Fibroblast of villous mesenchyme (primary cell): Measurements from ENCODE around the gene NBAS. TPM values are rescaled to one million over a fixed set of nuclear protein-coding genes. Genes with fewer than 3 reads are reported as not detected.

Experiments
- DNase-seq: peaks from one replicate; pipeline ENCODE4 v3.0.0-alpha.2; 2010; ENCODE audit warnings: low read depth
- H3K4me3 ChIP-seq: 2 replicates; pipeline ENCODE4 v1.5.1; 2011; ENCODE audit warnings: low read depth, mild to moderate bottlenecking, low read length
- total RNA-seq: library from RNA; depleted of rRNA; stranded (reverse); fragments of >200 nt; gene quantifications from 2 replicates; pipeline ENCODE4 v1.2.3, GENCODE V29; 2012
- TF ChIP-seq, protein P1 (sequence below): IDR thresholded peaks from 2 replicates; pipeline ENCODE4 v1.5.1; 2012; ENCODE audit warnings: low read depth, mild to moderate bottlenecking, low read length; ENCODE audit not compliant: insufficient read depth

NBAS gene
- total RNA-seq, 1 donor, result 109 TPM

DNA sequence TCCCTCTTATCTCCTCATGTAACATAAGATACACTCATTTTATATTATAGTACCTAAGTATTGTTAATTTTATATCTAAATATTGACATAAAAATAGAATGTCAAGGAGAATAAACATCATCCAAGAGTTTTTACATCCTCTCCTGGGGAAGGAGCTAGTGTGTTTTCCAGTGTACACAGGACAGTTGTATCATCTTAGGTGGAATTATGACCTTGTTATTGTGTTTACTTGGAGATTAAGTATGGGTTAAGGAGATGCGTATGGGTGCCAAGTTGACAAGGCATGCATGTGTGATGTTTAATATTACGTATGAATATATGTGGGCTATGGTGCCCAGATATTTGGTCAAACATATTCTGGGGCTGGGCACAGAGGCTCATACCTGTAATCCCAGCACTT lies 19.3 kb upstream of the NBAS start:
- DNase-seq, result no peak
- H3K4me3 ChIP-seq, result no peak overlapping the region
- TF ChIP-seq, protein P1, sequence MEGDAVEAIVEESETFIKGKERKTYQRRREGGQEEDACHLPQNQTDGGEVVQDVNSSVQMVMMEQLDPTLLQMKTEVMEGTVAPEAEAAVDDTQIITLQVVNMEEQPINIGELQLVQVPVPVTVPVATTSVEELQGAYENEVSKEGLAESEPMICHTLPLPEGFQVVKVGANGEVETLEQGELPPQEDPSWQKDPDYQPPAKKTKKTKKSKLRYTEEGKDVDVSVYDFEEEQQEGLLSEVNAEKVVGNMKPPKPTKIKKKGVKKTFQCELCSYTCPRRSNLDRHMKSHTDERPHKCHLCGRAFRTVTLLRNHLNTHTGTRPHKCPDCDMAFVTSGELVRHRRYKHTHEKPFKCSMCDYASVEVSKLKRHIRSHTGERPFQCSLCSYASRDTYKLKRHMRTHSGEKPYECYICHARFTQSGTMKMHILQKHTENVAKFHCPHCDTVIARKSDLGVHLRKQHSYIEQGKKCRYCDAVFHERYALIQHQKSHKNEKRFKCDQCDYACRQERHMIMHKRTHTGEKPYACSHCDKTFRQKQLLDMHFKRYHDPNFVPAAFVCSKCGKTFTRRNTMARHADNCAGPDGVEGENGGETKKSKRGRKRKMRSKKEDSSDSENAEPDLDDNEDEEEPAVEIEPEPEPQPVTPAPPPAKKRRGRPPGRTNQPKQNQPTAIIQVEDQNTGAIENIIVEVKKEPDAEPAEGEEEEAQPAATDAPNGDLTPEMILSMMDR, result no peak

DNA sequence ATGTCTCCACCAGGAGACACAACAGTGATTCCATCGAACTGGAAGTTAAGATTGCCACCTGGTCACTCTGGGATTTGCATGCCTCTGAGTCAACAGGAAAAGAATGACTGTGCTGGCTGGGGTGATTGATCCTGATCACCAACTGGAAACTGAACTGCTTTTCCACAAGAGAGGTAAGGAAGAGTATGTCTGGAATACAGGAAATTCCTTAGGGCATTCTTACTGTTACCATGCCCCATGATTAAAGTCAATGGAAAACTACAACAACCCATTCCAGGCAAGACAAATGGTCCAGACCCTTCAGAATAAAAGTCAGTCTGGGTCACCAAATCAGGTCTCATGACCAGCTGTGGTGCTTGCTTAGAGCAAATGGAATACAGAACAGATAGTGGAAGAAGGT lies 18.5 kb upstream of the NBAS start:
- no peak for DNase-seq
- no peak overlapping the region for H3K4me3 ChIP-seq
- TF ChIP-seq, protein P1, result no peak

DNA sequence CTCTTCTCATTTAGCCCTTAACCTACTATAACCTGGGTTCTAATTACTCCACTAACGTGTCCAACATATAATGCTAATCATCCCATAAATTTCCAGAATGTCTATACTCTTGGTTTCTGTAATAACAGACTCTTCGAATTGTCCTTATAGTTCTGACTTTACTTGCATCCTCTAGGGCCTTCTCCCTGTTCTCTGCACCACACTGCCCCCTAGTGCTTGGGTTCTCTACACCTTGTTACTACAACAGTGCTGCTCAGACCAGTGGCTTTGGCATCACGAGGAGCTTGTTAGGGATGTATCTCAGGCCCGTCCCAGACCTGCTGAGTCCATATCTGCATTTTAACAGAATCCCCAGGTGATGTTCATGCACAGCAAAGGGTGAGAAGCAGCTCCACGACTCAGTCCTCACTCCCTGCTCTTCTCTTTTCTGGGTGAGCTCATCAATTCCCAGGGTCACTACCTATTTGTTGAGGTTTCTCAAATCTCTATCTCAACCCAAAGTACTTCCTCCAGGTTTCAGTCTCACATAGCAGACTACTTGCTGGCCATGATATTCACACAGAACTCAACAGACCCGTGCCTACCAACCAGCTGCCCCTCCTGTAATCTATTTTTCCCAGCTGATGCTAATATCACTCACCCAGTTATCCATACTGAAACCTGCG lies 16.1 kb upstream of the NBAS start:
- DNase-seq, result peak; percentile 82
- no peak overlapping the region for H3K4me3 ChIP-seq
- TF ChIP-seq, protein P1, result peak; percentile 93

DNA sequence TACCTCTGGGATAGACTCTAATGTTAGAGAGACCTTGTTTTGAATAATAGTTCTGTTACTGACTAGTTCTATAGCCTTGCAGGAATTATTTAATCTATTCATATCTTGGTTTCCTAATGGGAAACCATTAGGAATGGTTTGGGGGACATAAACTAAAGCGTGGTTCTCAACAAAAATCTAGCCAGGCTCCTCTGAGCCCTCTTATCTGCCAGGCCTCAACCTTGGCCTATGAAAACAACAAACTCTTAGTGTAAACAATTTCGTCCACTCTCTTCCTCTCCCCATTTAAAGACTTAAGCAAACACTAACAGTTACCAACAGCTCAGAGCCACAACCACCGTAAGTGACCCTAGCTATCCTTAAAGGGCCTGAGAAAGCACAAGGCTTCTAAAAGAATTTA lies 10.6 kb upstream of the NBAS start:
- DNase-seq, result no peak
- TF ChIP-seq, protein P1, result no peak
- H3K4me3 ChIP-seq, result no peak overlapping the region

DNA sequence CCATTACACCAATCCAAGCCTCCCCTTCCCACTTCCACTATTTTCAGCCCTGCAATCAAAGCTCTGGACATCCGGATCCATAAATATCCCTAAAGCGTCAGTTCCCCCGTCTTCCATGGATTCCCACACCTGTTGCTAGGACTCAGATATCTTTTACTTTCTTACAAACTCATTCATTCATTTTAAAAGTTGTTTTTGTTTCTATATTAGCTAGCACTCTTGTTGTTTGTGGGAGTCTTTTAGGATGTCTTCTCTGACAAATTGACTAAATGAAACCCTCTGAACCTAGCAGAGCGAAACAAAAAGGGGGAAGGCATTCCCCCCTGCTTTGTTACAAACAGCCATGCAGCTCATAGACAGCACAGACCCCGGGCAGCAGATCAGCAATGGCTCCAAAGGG lies 9.0 kb upstream of the NBAS start:
- TF ChIP-seq, protein P1, result no peak
- H3K4me3 ChIP-seq, result no peak overlapping the region
- no peak for DNase-seq

DNA sequence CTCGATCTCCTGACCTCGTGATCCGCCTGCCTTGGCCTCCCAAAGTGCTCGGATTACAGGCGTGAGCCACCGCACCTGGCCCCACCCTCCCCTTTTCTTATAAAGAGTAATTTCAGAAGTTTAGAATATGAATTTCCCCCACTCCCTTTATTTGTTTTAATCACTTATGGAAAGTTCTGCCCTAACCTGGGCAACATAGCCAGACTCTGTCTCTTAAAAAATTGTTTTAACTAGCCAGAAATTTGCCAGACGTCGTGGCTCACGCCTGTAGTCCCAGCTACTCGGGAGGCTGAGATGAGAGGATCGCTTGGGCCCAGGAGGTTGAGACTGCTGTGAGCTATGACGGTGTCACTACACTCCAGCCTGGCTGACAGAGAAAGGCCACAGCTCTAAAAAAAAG lies 7.7 kb upstream of the NBAS start:
- no peak overlapping the region for H3K4me3 ChIP-seq
- no peak for DNase-seq
- TF ChIP-seq, protein P1, result no peak

DNA sequence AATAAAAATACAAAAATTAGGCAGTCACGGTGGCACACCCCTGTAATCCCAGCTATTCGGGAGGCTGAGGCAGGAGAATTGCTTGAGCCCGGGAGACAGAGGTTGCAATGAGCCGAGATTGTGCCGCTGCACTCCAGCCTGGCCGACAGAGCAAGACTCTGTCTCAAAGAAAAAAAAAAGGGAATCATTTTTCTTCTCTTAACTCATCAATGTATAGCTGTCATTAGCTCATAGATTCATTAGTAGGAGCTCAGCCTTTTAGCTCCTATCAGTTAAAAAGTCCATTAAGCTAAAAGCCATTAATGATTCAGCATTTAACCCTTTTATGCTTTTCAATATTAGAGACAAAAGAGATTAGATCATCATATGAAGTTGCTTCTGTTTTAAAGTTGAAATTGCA lies 5.8 kb upstream of the NBAS start:
- no peak overlapping the region for H3K4me3 ChIP-seq
- TF ChIP-seq, protein P1, result no peak
- no peak for DNase-seq
